Duodenal mucosa (tissue), 2 donors: ENCODE measurements around the gene MBD4.
"Not testable (repeated sequence)": the region's sequence is repeated elsewhere in the genome, so short reads cannot be mapped to it uniquely, and the experiment has no call there.

Experiments used
- H3K27ac ChIP-seq: one replicate; pipeline ENCODE4 v1.7.0; 2013; ENCODE audit warnings: low read depth, low read length
- H3K27me3 ChIP-seq, 2 donors: one replicate each; pipeline ENCODE4 v1.7.0; 2013; ENCODE audit warnings: low read length in 2 of 2, control low read depth in 1 of 2; ENCODE audit not compliant: insufficient read depth in 2 of 2, control insufficient read depth in 1 of 2
- H3K36me3 ChIP-seq, 2 donors: one replicate each; pipeline ENCODE4 v1.7.0; 2013; ENCODE audit warnings: low read length in 2 of 2, control low read depth in 1 of 2; ENCODE audit not compliant: insufficient read depth in 2 of 2, control insufficient read depth in 1 of 2
- H3K4me1 ChIP-seq, 2 donors: one replicate each; pipeline ENCODE4 v1.7.0; 2013; ENCODE audit warnings: low read length in 2 of 2, control low read depth in 1 of 2; ENCODE audit not compliant: insufficient read depth in 2 of 2, control insufficient read depth in 1 of 2
- H3K4me3 ChIP-seq, 2 donors: one replicate each; pipeline ENCODE4 v1.7.0; 2013; ENCODE audit warnings: low read length in 2 of 2, low read depth in 1 of 2
- H3K9ac ChIP-seq, 2 donors: one replicate each; pipeline ENCODE4 v1.7.0; 2013; ENCODE audit warnings: low read length in 2 of 2, low read depth in 1 of 2
- H3K9me3 ChIP-seq, 2 donors: one replicate each; pipeline ENCODE4 v1.7.0; 2013; ENCODE audit warnings: low read length in 2 of 2, control low read depth in 1 of 2; ENCODE audit not compliant: control insufficient read depth in 1 of 2

The MBD4 gene

GRCh38 chr3:129415378-129415777 is 24.4 kb downstream of the MBD4 start:
- H3K9me3 ChIP-seq: no peaks in the 10 kb centered on the region
- H3K27ac ChIP-seq: no peak overlapping the region
- no peaks in the 10 kb centered on the region for H3K36me3 ChIP-seq
- H3K27me3 ChIP-seq: no peaks in the 10 kb centered on the region
- no peak overlapping the region for H3K4me3 ChIP-seq
- H3K9ac ChIP-seq: no peak overlapping the region
- H3K4me1 ChIP-seq: peaks cover 20 to 24% of the 10 kb centered on the region in 2 donors

GRCh38 chr3:129413687-129414506 is 25.9 kb downstream of the MBD4 start:
- Histone ChIP-seq H3K36me3 (no peaks in the 10 kb centered on the region), H3K9ac (no peak overlapping the region), H3K27me3 (no peaks in the 10 kb centered on the region), H3K9me3 (no peaks in the 10 kb centered on the region), H3K4me3 (peak overlapping the region; percentile 3 to 27), H3K4me1 (peaks cover 20 to 24% of the 10 kb centered on the region in 2 donors), H3K27ac (peak overlapping the region; percentile 34)

GRCh38 chr3:129413238-129413637 is 26.5 kb downstream of the MBD4 start:
- not testable (repeated sequence) for H3K9ac ChIP-seq, H3K27ac ChIP-seq, H3K9me3 ChIP-seq, H3K36me3 ChIP-seq, H3K27me3 ChIP-seq, H3K4me3 ChIP-seq
- peaks cover 20 to 24% of the 10 kb centered on the region in 2 donors for H3K4me1 ChIP-seq

GRCh38 chr3:129412542-129413198 is 27.1 kb downstream of the MBD4 start:
- H3K9ac ChIP-seq: no peak overlapping the region
- no peak overlapping the region for H3K27ac ChIP-seq
- H3K4me3 ChIP-seq: no peak overlapping the region
- H3K36me3 ChIP-seq: no peaks in the 10 kb centered on the region
- H3K4me1 ChIP-seq: peaks cover 20 to 24% of the 10 kb centered on the region in 2 donors
- H3K27me3 ChIP-seq: no peaks in the 10 kb centered on the region
- H3K9me3 ChIP-seq: no peaks in the 10 kb centered on the region

- no peak overlapping the region for H3K9ac ChIP-seq
- H3K4me3 ChIP-seq: no peak overlapping the region
- H3K36me3 ChIP-seq: no peaks in the 10 kb centered on the region
- no peak overlapping the region for H3K27ac ChIP-seq
- H3K9me3 ChIP-seq: no peaks in the 10 kb centered on the region
- peaks cover 20 to 24% of the 10 kb centered on the region in 2 donors for H3K4me1 ChIP-seq
- H3K27me3 ChIP-seq: no peaks in the 10 kb centered on the region
Observed at GRCh38 chr3:129410971-129411370, 28.8 kb downstream of the MBD4 start.

- H3K4me1 ChIP-seq: peaks cover 20 to 21% of the 10 kb centered on the region in 2 donors
- no peaks in the 10 kb centered on the region for H3K36me3 ChIP-seq
- H3K27me3 ChIP-seq: no peaks in the 10 kb centered on the region
- H3K9me3 ChIP-seq: no peaks in the 10 kb centered on the region
- H3K9ac ChIP-seq: no peak overlapping the region
- no peak overlapping the region for H3K27ac ChIP-seq
- H3K4me3 ChIP-seq: no peak overlapping the region
Observed at GRCh38 chr3:129409541-129409940, 30.2 kb downstream of the MBD4 start.

- Histone ChIP-seq H3K4me1 (peaks cover 0 to 5% of the 10 kb centered on the region in 2 donors), H3K27me3 (no peaks in the 10 kb centered on the region), H3K4me3 (no peak overlapping the region), H3K9me3 (no peaks in the 10 kb centered on the region), H3K27ac (no peak overlapping the region), H3K36me3 (no peaks in the 10 kb centered on the region), H3K9ac (no peak overlapping the region)
Observed at GRCh38 chr3:129404610-129405009, 35.1 kb downstream of the MBD4 start.

GRCh38 chr3:129404130-129404529 is 35.6 kb downstream of the MBD4 start:
- H3K4me1 ChIP-seq: peaks cover 0 to 5% of the 10 kb centered on the region in 2 donors
- H3K4me3 ChIP-seq: no peak overlapping the region
- no peaks in the 10 kb centered on the region for H3K36me3 ChIP-seq
- H3K27ac ChIP-seq: no peak overlapping the region
- no peaks in the 10 kb centered on the region for H3K9me3 ChIP-seq
- H3K27me3 ChIP-seq: no peaks in the 10 kb centered on the region
- H3K9ac ChIP-seq: no peak overlapping the region

GRCh38 chr3:129403450-129403849 is 36.3 kb downstream of the MBD4 start:
- Histone ChIP-seq H3K9ac (no peak overlapping the region), H3K27ac (no peak overlapping the region), H3K9me3 (no peaks in the 10 kb centered on the region), H3K4me1 (peaks cover under 1 to 10% of the 10 kb centered on the region in 2 donors), H3K4me3 (no peak overlapping the region), H3K36me3 (no peaks in the 10 kb centered on the region), H3K27me3 (no peaks in the 10 kb centered on the region)

GRCh38 chr3:129402616-129403015 is 37.1 kb downstream of the MBD4 start:
- no peak overlapping the region for H3K4me3 ChIP-seq
- H3K4me1 ChIP-seq: peaks cover 9 to 18% of the 10 kb centered on the region in 2 donors

More at GRCh38 chr3:129402616-129403015, 37.1 kb downstream of the MBD4 start:
- Histone ChIP-seq H3K27ac (no peak overlapping the region), H3K36me3 (no peaks in the 10 kb centered on the region), H3K9me3 (no peaks in the 10 kb centered on the region), H3K27me3 (no peaks in the 10 kb centered on the region), H3K9ac (no peak overlapping the region)
